SK-N-SH (cell line): Measurements from ENCODE around the gene FGF23. TPM values are rescaled to one million over a fixed set of nuclear protein-coding genes. Genes with fewer than 3 reads are reported as not detected.

Source experiments
- CTCF ChIA-PET: fragments of 300-600, 350-600 bp; formaldehyde crosslinking; extraction: SDS; loops from one replicate; lab custom pipeline; 2021; lab: Yijun Ruan, JAX
- POLR2A ChIA-PET: fragments of 350-600 bp; sonication (Branson Sonifier 250); formaldehyde crosslinking; extraction: SDS; loops from one replicate; lab custom pipeline; 2020; ENCODE audit warnings: antibody characterized with exemption, inconsistent platforms; lab: Yijun Ruan, JAX
- DNase-seq: peaks from one replicate; pipeline ENCODE4 v3.0.0; 2012
- H2AFZ ChIP-seq: fragments of 200-600 bp; sonication (generic); 2 replicates; pipeline ENCODE4 v1.8.1; 2016; ENCODE audit warnings: antibody characterized with exemption, mild to moderate bottlenecking, low read depth
- H3F3A ChIP-seq: fragments of 200-600 bp; sonication (generic); replicated peaks from 2 replicates; pipeline ENCODE3; 2016; ENCODE audit warnings: antibody characterized with exemption, mild to moderate bottlenecking; ENCODE audit not compliant: insufficient read depth
- H3K27ac ChIP-seq, 2 experiments: fragments of 200-500 bp in 1 of 2; fragments of 200-600 bp in 1 of 2; sonication (Bioruptor generic) in 1 of 2; sonication (generic), shearing (Covaris generic) in 1 of 2; 2 replicates each; pipeline versions ENCODE4 v1.5.1 to v1.6.1; 2014 to 2016; ENCODE audit warnings: low read depth in 2 of 2, inconsistent platforms in 1 of 2, low read length in 1 of 2, mild to moderate bottlenecking in 1 of 2, mixed read lengths in 1 of 2
- H3K27me3 ChIP-seq: fragments of 200-600 bp; sonication (generic), shearing (Covaris generic); 2 replicates; pipeline ENCODE4 v1.6.1; 2016; ENCODE audit warnings: mixed run types; ENCODE audit not compliant: insufficient read depth
- H3K36me3 ChIP-seq, 2 experiments: fragments of 200-500 bp in 1 of 2; fragments of 200-600 bp in 1 of 2; sonication (Bioruptor generic) in 1 of 2; sonication (generic) in 1 of 2; replicated peaks in 1 of 2; 2 replicates each; pipeline versions ENCODE3 to v1.5.1; 2014 to 2016; ENCODE audit warnings: low read length in 1 of 2, mild to moderate bottlenecking in 1 of 2; ENCODE audit not compliant: insufficient read depth in 2 of 2, control insufficient read depth in 1 of 2
- H3K4me1 ChIP-seq, 2 experiments: fragments of 200-500 bp in 1 of 2; fragments of 200-600 bp in 1 of 2; sonication (Bioruptor generic) in 1 of 2; sonication (generic), shearing (Covaris generic) in 1 of 2; 2 replicates each; pipeline versions ENCODE4 v1.5.1 to v1.6.1; 2014 to 2016; ENCODE audit warnings: low read depth in 1 of 2, low read length in 1 of 2, mixed run types in 1 of 2; ENCODE audit not compliant: insufficient read depth in 2 of 2, control insufficient read depth in 1 of 2
- H3K4me2 ChIP-seq: fragments of 200-600 bp; sonication (generic), shearing (Covaris generic); 2 replicates; pipeline ENCODE4 v1.6.1; 2017; ENCODE audit warnings: mixed run types
- H3K4me3 ChIP-seq, 2 experiments: fragments of 200-500 bp in 1 of 2; fragments of 200-600 bp in 1 of 2; sonication (Bioruptor generic) in 1 of 2; sonication (generic), shearing (Covaris generic) in 1 of 2; 2 replicates each; pipeline versions ENCODE4 v1.5.1 to v1.8.1; 2014 to 2016; ENCODE audit warnings: low read depth in 2 of 2, inconsistent platforms in 1 of 2, low read length in 1 of 2, mild to moderate bottlenecking in 1 of 2, mixed read lengths in 1 of 2, moderate library complexity in 1 of 2
- H3K79me2 ChIP-seq: fragments of 200-600 bp; sonication (generic); 2 replicates; pipeline ENCODE4 v1.8.1; 2017; ENCODE audit warnings: mild to moderate bottlenecking; ENCODE audit not compliant: insufficient read depth
- H3K9ac ChIP-seq: fragments of 200-600 bp; sonication (generic); 2 replicates; pipeline ENCODE4 v1.6.1; 2017; ENCODE audit warnings: mixed run types
- H3K9me2 ChIP-seq: fragments of 200-600 bp; sonication (generic); 2 replicates; pipeline ENCODE4 v1.6.1; 2017; ENCODE audit warnings: mixed run types
- H3K9me3 ChIP-seq: fragments of 200-600 bp; sonication (generic); 2 replicates; pipeline ENCODE4 v1.6.1; 2017; ENCODE audit warnings: mixed run types, mild to moderate bottlenecking, moderate library complexity
- H4K20me1 ChIP-seq: fragments of 200-600 bp; sonication (generic); 2 replicates; pipeline ENCODE4 v1.6.1; 2017; ENCODE audit warnings: mild to moderate bottlenecking, mixed run types; ENCODE audit not compliant: insufficient read depth
- ELF1 ChIP-seq: IDR thresholded peaks from 2 replicates; pipeline ENCODE4 v1.4.0; 2012
- EP300 ChIP-seq, 2 experiments: IDR thresholded peaks; 2 replicates each; pipeline versions ENCODE4 v1.4.0 to v1.6.1; 2012; ENCODE audit warnings: borderline replicate concordance in 1 of 2, low read depth in 1 of 2, low read length in 1 of 2
- FOSL2 ChIP-seq: IDR thresholded peaks from 2 replicates; pipeline ENCODE4 v1.4.0; 2012; ENCODE audit warnings: low read depth, mild to moderate bottlenecking, moderate library complexity, borderline replicate concordance
- FOXJ3 ChIP-seq: sonication (generic); formaldehyde crosslinking; IDR thresholded peaks from 2 replicates; pipeline ENCODE4 v1.5.1; 2020; ENCODE audit warnings: mild to moderate bottlenecking, missing genetic modification reagents
- GABPA ChIP-seq: IDR thresholded peaks from 2 replicates; pipeline ENCODE4 v1.4.0; 2012; ENCODE audit warnings: low read depth, mild to moderate bottlenecking
- GATA2 ChIP-seq: sonication (generic); formaldehyde crosslinking; IDR thresholded peaks from 2 replicates; pipeline ENCODE4 v1.5.0; 2020; ENCODE audit warnings: mild to moderate bottlenecking, missing genetic modification reagents
- JUND ChIP-seq: IDR thresholded peaks from 2 replicates; pipeline ENCODE4 v1.4.0; 2012
- MXI1 ChIP-seq: IDR thresholded peaks from 2 replicates; pipeline ENCODE4 v1.6.1; 2012; ENCODE audit warnings: mild to moderate bottlenecking, low read depth, low read length, improper control_type of control experiment
- NFIC ChIP-seq: IDR thresholded peaks from 2 replicates; pipeline ENCODE4 v1.4.0; 2012; ENCODE audit warnings: borderline replicate concordance
- NRF1 ChIP-seq: IDR thresholded peaks from 2 replicates; pipeline ENCODE4 v1.6.1; 2012; ENCODE audit warnings: low read depth, mild to moderate bottlenecking, low read length
- POLR2AphosphoS5 ChIP-seq: IDR thresholded peaks from 2 replicates; pipeline ENCODE4 v1.6.1; 2012; ENCODE audit warnings: low read depth, low read length
- RAD21 ChIP-seq: IDR thresholded peaks from 2 replicates; pipeline ENCODE4 v1.6.1; 2012; ENCODE audit warnings: mild to moderate bottlenecking, low read length
- RCOR1 ChIP-seq: fragments of 150-350 bp; IDR thresholded peaks from 2 replicates; pipeline ENCODE4 v1.6.1; 2017; ENCODE audit warnings: antibody characterized with exemption, low read length
- RFX5 ChIP-seq: IDR thresholded peaks from 2 replicates; pipeline ENCODE4 v1.6.1; 2012; ENCODE audit warnings: mild to moderate bottlenecking, improper control_type of control experiment, low read length
- SMC3 ChIP-seq: IDR thresholded peaks from 2 replicates; pipeline ENCODE4 v1.6.1; 2012; ENCODE audit warnings: low read depth, low read length, improper control_type of control experiment
- TEAD4 ChIP-seq: IDR thresholded peaks from 2 replicates; pipeline ENCODE4 v1.4.0; 2012; ENCODE audit warnings: mild to moderate bottlenecking, borderline replicate concordance; ENCODE audit not compliant: insufficient read depth
- WGBS: methylation state at CpG from one replicate; pipeline ENCODE4 v1.1.6; 2017; ENCODE audit warnings: low lambda C conversion rate; 5-methylcytosine and 5-hydroxymethylcytosine counted together
- polyA plus RNA-seq, 3 experiments: library from polyadenylated mRNA; depleted of rRNA; stranded (reverse); fragments of >200 nt; gene quantifications; 2 replicates each; pipeline ENCODE4 v1.2.3, GENCODE V29; 2012
- TF ChIP-seq, protein P1 (sequence below): fragments of 200-600 bp; sonication (generic); IDR thresholded peaks from 2 replicates; pipeline ENCODE4 v1.6.1; 2017; ENCODE audit warnings: antibody characterized with exemption, mild to moderate bottlenecking, moderate library complexity
- TF ChIP-seq, protein P2 (sequence below): IDR thresholded peaks from 2 replicates; pipeline ENCODE4 v1.4.0; 2012; ENCODE audit warnings: low read depth, borderline replicate concordance
- TF ChIP-seq, protein P3 (sequence below): IDR thresholded peaks from 2 replicates; pipeline ENCODE4 v1.4.0; 2012; ENCODE audit warnings: low read depth, borderline replicate concordance
- TF ChIP-seq, protein P4 (sequence below): IDR thresholded peaks from 2 replicates; pipeline ENCODE4; 2012

The FGF23 gene
- polyA plus RNA-seq, 1 of the 3 experiments (the other 2 are of a cell fraction) = not detected

DNA sequence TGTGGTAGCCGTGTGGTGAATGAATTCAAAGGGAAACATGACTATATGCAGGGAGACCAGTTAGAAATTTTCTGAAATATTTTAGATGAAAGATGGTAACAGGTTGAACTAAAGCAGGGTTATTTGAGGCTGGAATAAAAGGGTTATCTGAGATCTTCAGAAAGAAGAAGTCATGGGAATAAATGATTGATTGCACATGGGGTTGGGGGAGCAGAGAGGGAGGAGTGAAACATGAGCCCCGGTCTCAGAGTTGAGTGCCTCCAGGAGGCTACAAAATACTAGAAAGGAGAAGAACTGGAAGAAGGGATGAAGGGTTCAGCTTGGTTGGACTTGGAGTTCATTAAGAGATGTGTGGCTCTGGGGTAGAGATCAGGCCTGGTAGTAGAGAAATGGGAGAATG, 16.3 kb upstream of the FGF23 start:
- ChIA-PET CTCF (interaction anchor here (1.1 kb wide), 1 partner anchor 26 kb away, joined by 4 read pairs; no protein-coding TSS in a partner anchor), POLR2A (no interaction called here)
- H2AFZ ChIP-seq = no peak overlapping the region
- TF ChIP-seq TEAD4 (no peak), JUND (no peak), EP300 (IDR thresholded peaks at IDR 0.05; ENCODE audit: borderline replicate concordance in 1 of 2, low read depth in 1 of 2, low read length in 1 of 2) (no peak), ELF1 (no peak), RFX5 (no peak), FOSL2 (no peak), MXI1 (no peak), RCOR1 (no peak), RAD21 (no peak), NRF1 (no peak), POLR2AphosphoS5 (no peak), FOXJ3 (CRISPR knock-in tag) (no peak), NFIC (no peak), SMC3 (no peak), GATA2 (CRISPR knock-in tag) (no peak), GABPA (no peak)
- TF ChIP-seq, protein P1, sequence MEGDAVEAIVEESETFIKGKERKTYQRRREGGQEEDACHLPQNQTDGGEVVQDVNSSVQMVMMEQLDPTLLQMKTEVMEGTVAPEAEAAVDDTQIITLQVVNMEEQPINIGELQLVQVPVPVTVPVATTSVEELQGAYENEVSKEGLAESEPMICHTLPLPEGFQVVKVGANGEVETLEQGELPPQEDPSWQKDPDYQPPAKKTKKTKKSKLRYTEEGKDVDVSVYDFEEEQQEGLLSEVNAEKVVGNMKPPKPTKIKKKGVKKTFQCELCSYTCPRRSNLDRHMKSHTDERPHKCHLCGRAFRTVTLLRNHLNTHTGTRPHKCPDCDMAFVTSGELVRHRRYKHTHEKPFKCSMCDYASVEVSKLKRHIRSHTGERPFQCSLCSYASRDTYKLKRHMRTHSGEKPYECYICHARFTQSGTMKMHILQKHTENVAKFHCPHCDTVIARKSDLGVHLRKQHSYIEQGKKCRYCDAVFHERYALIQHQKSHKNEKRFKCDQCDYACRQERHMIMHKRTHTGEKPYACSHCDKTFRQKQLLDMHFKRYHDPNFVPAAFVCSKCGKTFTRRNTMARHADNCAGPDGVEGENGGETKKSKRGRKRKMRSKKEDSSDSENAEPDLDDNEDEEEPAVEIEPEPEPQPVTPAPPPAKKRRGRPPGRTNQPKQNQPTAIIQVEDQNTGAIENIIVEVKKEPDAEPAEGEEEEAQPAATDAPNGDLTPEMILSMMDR = no peak
- TF ChIP-seq, protein P2, sequence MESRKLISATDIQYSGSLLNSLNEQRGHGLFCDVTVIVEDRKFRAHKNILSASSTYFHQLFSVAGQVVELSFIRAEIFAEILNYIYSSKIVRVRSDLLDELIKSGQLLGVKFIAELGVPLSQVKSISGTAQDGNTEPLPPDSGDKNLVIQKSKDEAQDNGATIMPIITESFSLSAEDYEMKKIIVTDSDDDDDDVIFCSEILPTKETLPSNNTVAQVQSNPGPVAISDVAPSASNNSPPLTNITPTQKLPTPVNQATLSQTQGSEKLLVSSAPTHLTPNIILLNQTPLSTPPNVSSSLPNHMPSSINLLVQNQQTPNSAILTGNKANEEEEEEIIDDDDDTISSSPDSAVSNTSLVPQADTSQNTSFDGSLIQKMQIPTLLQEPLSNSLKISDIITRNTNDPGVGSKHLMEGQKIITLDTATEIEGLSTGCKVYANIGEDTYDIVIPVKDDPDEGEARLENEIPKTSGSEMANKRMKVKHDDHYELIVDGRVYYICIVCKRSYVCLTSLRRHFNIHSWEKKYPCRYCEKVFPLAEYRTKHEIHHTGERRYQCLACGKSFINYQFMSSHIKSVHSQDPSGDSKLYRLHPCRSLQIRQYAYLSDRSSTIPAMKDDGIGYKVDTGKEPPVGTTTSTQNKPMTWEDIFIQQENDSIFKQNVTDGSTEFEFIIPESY = no peak
- TF ChIP-seq, protein P3, sequence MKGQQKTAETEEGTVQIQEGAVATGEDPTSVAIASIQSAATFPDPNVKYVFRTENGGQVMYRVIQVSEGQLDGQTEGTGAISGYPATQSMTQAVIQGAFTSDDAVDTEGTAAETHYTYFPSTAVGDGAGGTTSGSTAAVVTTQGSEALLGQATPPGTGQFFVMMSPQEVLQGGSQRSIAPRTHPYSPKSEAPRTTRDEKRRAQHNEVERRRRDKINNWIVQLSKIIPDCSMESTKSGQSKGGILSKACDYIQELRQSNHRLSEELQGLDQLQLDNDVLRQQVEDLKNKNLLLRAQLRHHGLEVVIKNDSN = no peak
- TF ChIP-seq, protein P4, sequence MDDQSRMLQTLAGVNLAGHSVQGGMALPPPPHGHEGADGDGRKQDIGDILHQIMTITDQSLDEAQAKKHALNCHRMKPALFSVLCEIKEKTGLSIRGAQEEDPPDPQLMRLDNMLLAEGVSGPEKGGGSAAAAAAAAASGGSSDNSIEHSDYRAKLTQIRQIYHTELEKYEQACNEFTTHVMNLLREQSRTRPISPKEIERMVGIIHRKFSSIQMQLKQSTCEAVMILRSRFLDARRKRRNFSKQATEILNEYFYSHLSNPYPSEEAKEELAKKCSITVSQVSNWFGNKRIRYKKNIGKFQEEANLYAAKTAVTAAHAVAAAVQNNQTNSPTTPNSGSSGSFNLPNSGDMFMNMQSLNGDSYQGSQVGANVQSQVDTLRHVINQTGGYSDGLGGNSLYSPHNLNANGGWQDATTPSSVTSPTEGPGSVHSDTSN = no peak
- peaks cover 2% of the 10 kb centered on the region; the same call in 1 of the 2 replicates for H3K27me3 ChIP-seq
- no peak overlapping the region for H3K9ac ChIP-seq
- 29% methylated on average over 2 of the region's 2 CpGs for WGBS
- no peaks in the 10 kb centered on the region for H3F3A ChIP-seq
- no peaks in the 10 kb centered on the region for H4K20me1 ChIP-seq
- H3K9me2 ChIP-seq = no peaks in the 10 kb centered on the region
- DNase-seq = no peak
- H3K4me2 ChIP-seq = no peak overlapping the region
- H3K36me3 ChIP-seq = no peaks in the 10 kb centered on the region
- no peaks in the 10 kb centered on the region for H3K9me3 ChIP-seq
- no peaks in the 10 kb centered on the region; a peak in 1 of 4 replicates for H3K4me1 ChIP-seq
- no peak overlapping the region for H3K27ac ChIP-seq
- H3K79me2 ChIP-seq = no peaks in the 10 kb centered on the region
- H3K4me3 ChIP-seq = no peak overlapping the region
